ENCODE data around the gene EFS. TPM values are rescaled to one million over a fixed set of nuclear protein-coding genes. Genes with fewer than 3 reads are reported as not detected.
A peak's percentile ranks its signal among the peaks of the same experiment; 100 is the strongest.

EFS gene
- total and polyA plus RNA-seq, 2 donors from 2014 or later = 5.5 to 5.6 TPM

GRCh38 chr14:23408307-23408630, 43.3 kb upstream of the EFS start:
- no peak overlapping the region for H3K9ac ChIP-seq (ENCODE audit: low read length in 3 of 3)
- DNase-seq (no peak), FAIRE-seq (no peak)
- H3K4me1 ChIP-seq (ENCODE audit: control insufficient read depth in 2 of 3, insufficient read depth in 2 of 3, low read depth in 1 of 3, low read length in 3 of 3) = no peaks in the 10 kb centered on the region
- no peak for TF ChIP-seq CTCF (IDR thresholded peaks at IDR 0.05; ENCODE audit: borderline replicate concordance, extremely low read depth, insufficient read depth)
- no peaks in the 10 kb centered on the region for H3K36me3 ChIP-seq (ENCODE audit: control insufficient read depth in 2 of 3, insufficient read depth in 3 of 3, low read length in 3 of 3)
- no peak overlapping the region for H3K4me3 ChIP-seq (ENCODE audit: low read length in 3 of 3)
- H3K27ac ChIP-seq (ENCODE audit: low read depth in 2 of 2, low read length in 2 of 2) = no peak overlapping the region
- intact Hi-C loops (cut with DNase I) = no loop called here
- H3K27me3 ChIP-seq (ENCODE audit: control insufficient read depth, insufficient read depth, low read length) = no peaks in the 10 kb centered on the region
- no peaks in the 10 kb centered on the region for H3K9me3 ChIP-seq (ENCODE audit: control insufficient read depth in 2 of 3, insufficient read depth in 1 of 3, low read length in 3 of 3)

- intact Hi-C loops (cut with DNase I) = no loop called here
- Histone ChIP-seq H3K27ac (ENCODE audit: low read depth in 2 of 2, low read length in 2 of 2) (no peak within 1 kb of the TSS), H3K4me3 (ENCODE audit: low read length in 3 of 3) (no peak within 1 kb of the TSS), H3K9me3 (ENCODE audit: control insufficient read depth in 2 of 3, insufficient read depth in 1 of 3, low read length in 3 of 3) (no peaks in the 10 kb centered on the region), H3K9ac (ENCODE audit: low read length in 3 of 3) (no peak within 1 kb of the TSS), H3K36me3 (ENCODE audit: control insufficient read depth in 2 of 3, insufficient read depth in 3 of 3, low read length in 3 of 3) (no peaks in the 10 kb centered on the region), H3K27me3 (ENCODE audit: control insufficient read depth, insufficient read depth, low read length) (no peaks in the 10 kb centered on the region), H3K4me1 (ENCODE audit: control insufficient read depth in 2 of 3, insufficient read depth in 2 of 3, low read depth in 1 of 3, low read length in 3 of 3) (no peaks in the 10 kb centered on the region)
- TF ChIP-seq CTCF (IDR thresholded peaks at IDR 0.05; ENCODE audit: borderline replicate concordance, extremely low read depth, insufficient read depth) = no peak
- DNase-seq (peak in 1 of 5 donors; percentile 29), FAIRE-seq (no peak)
These were observed 42.7 kb upstream of the EFS start, which contains the start of gene MYH6 for GRCh38 chr14:23407516-23408306. Gene MYH6 (minus strand): TSS chr14:23408273. CDS start chr14:23407223, 1,050 bp downstream.

GRCh38 chr14:23406725-23407355, 41.9 kb upstream of the EFS start:
- no peaks in the 10 kb centered on the region for H3K4me1 ChIP-seq (ENCODE audit: control insufficient read depth in 2 of 3, insufficient read depth in 2 of 3, low read depth in 1 of 3, low read length in 3 of 3)
- no peaks in the 10 kb centered on the region for H3K36me3 ChIP-seq (ENCODE audit: control insufficient read depth in 2 of 3, insufficient read depth in 3 of 3, low read length in 3 of 3)
- no peak overlapping the region for H3K27ac ChIP-seq (ENCODE audit: low read depth in 2 of 2, low read length in 2 of 2)
- H3K27me3 ChIP-seq (ENCODE audit: control insufficient read depth, insufficient read depth, low read length) = no peaks in the 10 kb centered on the region
- no peak for TF ChIP-seq CTCF (IDR thresholded peaks at IDR 0.05; ENCODE audit: borderline replicate concordance, extremely low read depth, insufficient read depth)
- FAIRE-seq = no peak
- H3K9me3 ChIP-seq (ENCODE audit: control insufficient read depth in 2 of 3, insufficient read depth in 1 of 3, low read length in 3 of 3) = no peaks in the 10 kb centered on the region
- intact Hi-C loops (cut with DNase I) = no loop called here
- DNase-seq = peak in 1 of 5 donors; percentile 39
- H3K9ac ChIP-seq (ENCODE audit: low read length in 3 of 3) = no peak overlapping the region
- no peak overlapping the region for H3K4me3 ChIP-seq (ENCODE audit: low read length in 3 of 3)

Data from kidney (tissue), 14 donors.